GM19193 (cell line): Measurements from ENCODE around the gene PTPRE.

ENCODE experiments used
- POLR2A ChIP-seq: IDR thresholded peaks from 4 replicates; pipeline ENCODE4 v1.6.1; 2011; ENCODE audit not compliant: insufficient read depth, insufficient read length; ENCODE audit errors: extremely low read depth

The PTPRE gene

GRCh38 chr10:128097783-128098182, 190.9 kb downstream of the PTPRE start:
- TF ChIP-seq POLR2A: no peak

- TF ChIP-seq POLR2A: no peak
Measured at GRCh38 chr10:128098631-128099030, 191.7 kb downstream of the PTPRE start.

DNA sequence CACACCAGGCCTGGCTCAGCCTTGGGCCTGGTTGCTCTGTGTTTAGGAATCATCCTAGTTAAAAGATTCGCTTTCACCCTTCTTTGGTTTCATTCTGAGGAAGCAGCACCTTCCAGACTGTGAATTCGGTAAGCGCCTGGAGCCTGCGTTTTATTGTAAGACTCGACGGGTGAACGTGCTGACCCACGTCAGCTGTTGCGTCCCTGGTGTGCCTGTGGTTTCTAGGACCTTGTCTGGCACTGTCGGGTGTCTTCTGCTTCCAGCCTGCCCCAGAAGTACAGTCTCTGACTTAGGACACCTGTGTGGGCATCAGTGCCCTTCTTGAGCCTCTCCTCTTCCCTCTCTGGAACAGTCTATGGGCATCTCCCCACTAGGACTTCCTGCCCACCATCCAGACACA, 193.0 kb downstream of the PTPRE start:
- no peak for TF ChIP-seq POLR2A

- TF ChIP-seq POLR2A: no peak
Measured at GRCh38 chr10:128101901-128102300, 195.0 kb downstream of the PTPRE start.

DNA sequence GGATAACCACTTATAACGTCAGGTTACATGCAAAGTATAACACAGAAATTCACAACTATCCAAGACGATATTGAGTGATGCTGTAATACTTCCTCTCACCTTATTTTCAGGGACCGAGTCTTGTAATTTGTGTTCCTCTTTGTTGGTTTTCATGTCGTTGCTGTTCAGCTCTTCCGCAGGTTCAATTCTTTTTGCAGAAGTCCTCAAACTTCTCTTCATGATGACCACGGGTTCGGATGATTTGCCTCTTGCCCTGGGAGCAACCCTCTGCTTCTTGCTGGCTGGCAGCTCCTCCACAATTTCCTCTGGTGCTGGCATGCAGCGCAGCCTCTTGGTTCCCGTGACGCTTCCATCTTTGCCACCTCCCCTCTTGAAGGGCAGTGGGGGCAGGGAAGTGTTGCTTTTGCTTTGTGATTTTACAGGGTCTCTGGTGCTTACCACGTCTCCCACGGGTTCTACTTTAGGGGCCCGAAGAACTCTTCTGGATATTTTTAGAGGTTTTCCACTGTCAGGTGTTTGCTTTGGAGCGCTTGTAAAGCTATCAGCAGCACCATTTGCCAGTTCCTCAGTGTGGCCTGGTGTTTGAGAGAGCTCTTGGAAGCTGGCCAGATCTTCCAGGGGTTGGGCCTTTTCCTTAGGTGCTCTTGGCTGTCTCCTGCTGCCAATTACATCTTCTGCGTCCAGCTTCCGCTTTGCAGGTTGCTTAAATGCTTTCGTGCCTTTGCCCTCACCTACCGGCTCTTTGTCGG, 195.8 kb downstream of the PTPRE start:
- TF ChIP-seq POLR2A: no peak

- TF ChIP-seq POLR2A: no peak
Measured at GRCh38 chr10:128103229-128103714, 196.4 kb downstream of the PTPRE start.

GRCh38 chr10:128105383-128105782, 198.5 kb downstream of the PTPRE start:
- no peak for TF ChIP-seq POLR2A

DNA sequence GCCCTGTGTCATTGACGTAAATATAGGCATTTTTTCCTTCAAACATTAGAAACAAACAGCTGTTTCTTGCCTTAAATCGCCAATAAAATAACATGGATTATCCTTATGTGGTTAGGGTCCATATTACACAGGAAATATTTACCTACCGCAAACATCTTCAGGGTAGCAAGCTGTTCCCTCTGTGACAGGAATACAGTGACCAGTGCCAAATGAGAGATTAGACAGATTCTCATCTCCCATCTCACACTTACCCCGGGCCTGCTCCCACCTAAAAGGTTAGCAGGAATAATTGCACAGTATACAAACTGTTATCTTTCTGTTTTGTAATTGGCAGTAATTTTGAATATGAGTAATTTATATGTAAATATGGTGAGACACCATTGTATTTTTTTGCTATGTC, 202.8 kb downstream of the PTPRE start:
- no peak for TF ChIP-seq POLR2A

- TF ChIP-seq POLR2A: no peak
Measured at GRCh38 chr10:128110339-128110738, 203.4 kb downstream of the PTPRE start.

GRCh38 chr10:128111696-128112095, 204.8 kb downstream of the PTPRE start:
- no peak for TF ChIP-seq POLR2A

DNA sequence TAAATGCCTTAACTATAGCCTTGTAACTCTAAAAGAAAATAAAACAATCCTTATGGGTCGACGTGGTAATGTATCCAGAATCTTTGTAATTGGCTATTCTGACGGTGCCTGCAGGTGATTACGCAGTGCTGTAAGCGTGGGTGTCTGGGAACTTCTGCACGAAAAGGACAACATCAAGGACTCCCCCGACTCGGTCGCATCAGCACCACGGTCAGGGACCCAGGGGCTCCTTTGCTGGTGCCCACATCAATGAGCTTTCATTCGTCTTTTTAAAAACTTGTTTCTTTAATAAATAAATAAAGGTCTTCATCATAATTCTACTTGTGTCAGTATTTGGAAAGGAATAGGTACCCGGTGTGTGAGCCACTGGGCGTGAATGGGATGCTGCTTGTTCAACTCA, 206.1 kb downstream of the PTPRE start:
- no peak for TF ChIP-seq POLR2A

GRCh38 chr10:128114901-128115300, 208.0 kb downstream of the PTPRE start:
- no peak for TF ChIP-seq POLR2A

GRCh38 chr10:128115356-128115755, 208.5 kb downstream of the PTPRE start:
- no peak for TF ChIP-seq POLR2A

GRCh38 chr10:128116187-128116586, 209.3 kb downstream of the PTPRE start:
- no peak for TF ChIP-seq POLR2A

DNA sequence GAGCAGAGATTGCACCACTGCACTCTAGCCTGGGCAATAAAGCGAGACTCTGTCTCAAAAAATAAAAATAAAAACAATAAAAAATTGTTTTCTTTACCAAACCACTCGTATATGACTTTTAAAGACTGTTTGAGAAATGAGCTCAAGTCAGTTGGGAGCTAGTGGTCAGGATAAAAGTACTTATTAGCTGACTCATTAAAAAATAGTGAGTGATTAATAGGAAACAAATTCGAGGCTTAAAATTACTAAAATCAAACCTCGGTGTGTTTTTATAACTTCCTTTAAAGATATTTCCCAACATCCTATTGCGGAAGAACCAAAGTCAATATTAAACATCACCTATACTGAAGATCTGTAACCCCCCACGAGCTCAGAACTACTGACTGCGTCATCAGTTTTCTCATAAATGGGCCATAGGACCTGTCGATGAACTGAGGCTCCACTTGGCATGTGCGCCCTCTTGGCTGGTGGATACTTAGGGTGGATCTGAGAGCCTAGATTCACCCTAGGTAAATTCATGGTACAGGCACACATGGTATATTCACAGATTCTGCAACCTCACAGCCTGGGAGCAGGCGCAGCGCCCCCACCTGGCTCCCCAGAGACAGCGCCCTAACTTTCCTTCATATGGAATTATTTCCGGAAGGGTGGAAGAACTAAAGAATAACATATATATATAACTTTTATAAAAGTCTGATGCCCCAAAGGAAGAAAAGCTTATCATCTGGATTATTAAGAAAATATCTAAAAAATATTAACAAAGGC, 210.1 kb downstream of the PTPRE start:
- no peak for TF ChIP-seq POLR2A

- no peak for TF ChIP-seq POLR2A
Measured at GRCh38 chr10:128121750-128122412, 215.0 kb downstream of the PTPRE start.

GRCh38 chr10:128122931-128123330, 216.0 kb downstream of the PTPRE start:
- no peak for TF ChIP-seq POLR2A

DNA sequence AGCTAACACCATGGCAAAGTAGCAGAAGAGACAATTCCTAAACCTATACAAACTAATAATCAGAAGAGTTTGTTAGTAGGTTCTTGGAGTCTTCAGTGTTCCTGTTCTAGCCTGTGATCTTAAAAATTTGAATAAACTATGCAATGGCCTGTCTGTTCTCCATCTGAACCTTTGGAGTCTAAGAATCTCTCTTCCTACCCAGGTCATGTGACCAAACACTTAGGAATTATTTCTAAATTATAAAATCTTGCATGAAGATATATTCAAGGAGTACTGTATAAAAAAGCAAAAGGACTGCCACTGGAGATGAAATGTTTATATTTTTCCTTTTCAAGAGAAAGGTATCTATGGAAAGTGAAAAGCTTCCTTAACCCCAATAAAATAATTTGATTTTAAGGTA, 216.9 kb downstream of the PTPRE start:
- TF ChIP-seq POLR2A: no peak
